ENCODE data around the gene FOSL2.

DNA sequence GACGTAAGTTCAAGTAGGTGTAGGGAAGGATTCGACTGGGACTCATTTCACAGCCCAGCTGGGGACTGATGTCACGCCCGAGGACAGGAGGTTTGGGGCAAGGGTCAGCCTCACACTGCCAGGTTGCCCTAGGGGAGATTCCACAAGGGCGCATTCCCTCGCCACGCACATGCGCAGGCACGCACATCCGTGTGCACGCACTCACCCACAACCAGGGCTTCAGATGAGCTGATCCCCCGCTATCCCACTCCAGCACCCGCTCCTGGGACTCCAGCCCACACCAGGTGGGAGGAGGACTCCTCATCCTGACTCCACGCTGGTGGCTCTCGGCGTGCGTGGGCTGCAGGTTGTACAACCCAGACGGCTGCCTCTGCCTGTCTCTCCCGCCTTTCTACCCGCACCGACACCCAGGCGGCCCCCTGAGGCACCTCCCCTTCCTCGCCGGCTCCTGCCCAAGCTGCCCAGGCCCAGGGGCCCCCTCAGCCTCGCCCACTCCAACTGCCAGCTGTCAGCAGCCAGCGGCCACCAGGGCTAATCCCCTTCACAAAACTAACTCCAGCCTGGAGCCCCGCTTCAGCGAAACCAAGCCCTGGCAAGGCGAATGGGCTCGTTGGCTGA, 47.8 kb upstream of the FOSL2 start:
- TF ChIP-seq SIN3A (IDR thresholded peaks at IDR 0.05; ENCODE audit: low read depth, low read length), result no peak
- TF ChIP-seq, protein P1, sequence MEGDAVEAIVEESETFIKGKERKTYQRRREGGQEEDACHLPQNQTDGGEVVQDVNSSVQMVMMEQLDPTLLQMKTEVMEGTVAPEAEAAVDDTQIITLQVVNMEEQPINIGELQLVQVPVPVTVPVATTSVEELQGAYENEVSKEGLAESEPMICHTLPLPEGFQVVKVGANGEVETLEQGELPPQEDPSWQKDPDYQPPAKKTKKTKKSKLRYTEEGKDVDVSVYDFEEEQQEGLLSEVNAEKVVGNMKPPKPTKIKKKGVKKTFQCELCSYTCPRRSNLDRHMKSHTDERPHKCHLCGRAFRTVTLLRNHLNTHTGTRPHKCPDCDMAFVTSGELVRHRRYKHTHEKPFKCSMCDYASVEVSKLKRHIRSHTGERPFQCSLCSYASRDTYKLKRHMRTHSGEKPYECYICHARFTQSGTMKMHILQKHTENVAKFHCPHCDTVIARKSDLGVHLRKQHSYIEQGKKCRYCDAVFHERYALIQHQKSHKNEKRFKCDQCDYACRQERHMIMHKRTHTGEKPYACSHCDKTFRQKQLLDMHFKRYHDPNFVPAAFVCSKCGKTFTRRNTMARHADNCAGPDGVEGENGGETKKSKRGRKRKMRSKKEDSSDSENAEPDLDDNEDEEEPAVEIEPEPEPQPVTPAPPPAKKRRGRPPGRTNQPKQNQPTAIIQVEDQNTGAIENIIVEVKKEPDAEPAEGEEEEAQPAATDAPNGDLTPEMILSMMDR (IDR thresholded peaks at IDR 0.05 in 2 of 3, conservative IDR thresholded peaks at IDR 0.05 in 1 of 3; ENCODE audit: control insufficient read depth in 2 of 3, extremely low read depth in 1 of 3, insufficient read depth in 1 of 3, low read depth in 3 of 3, low read length in 3 of 3), result no peak

Data from GM12878 (cell line).